K562 (cell line): ENCODE measurements around the gene ELK4. TPM values are rescaled to one million over a fixed set of nuclear protein-coding genes. Genes with fewer than 3 reads are reported as not detected.
A peak's percentile ranks its signal among the peaks of the same experiment; 100 is the strongest.

Experiments
- ATAC-seq: fragments of 200-7000 bp; cut with Tn5 transposase; 3 replicates; pipeline ENCODE4 v1.9.1; 2020; ENCODE audit warnings: moderate library complexity
- BruUV-seq: library from RNA; stranded (reverse); fragments of 400-500 nt; replicated peaks from 2 replicates; lab custom pipeline; 2021; lab: Mats Ljungman, UMichigan
- CTCF ChIA-PET: fragments of 300-600 bp; formaldehyde crosslinking; extraction: SDS; loops from one replicate; lab custom pipeline; 2021; ENCODE audit warnings: low intra/inter-chr PET ratio; lab: Yijun Ruan, JAX
- POLR2A ChIA-PET: fragments of 300-600, 350-650 bp; sonication (Branson Sonifier 250); formaldehyde crosslinking; extraction: SDS; loops from one replicate; lab custom pipeline; 2021; ENCODE audit warnings: antibody characterized with exemption, inconsistent platforms; lab: Yijun Ruan, JAX
- DNase-seq, 4 experiments: peaks; one replicate each; pipeline versions ENCODE4 v3.0.0 to v3.0.0-alpha.2; 2011 to 2018; ENCODE audit warnings: low spot score in 3 of 4, mixed read lengths in 3 of 4; ENCODE audit errors: extremely low read depth in 1 of 4
- FAIRE-seq: peaks from 2 replicates; lab custom pipeline; 2011; peaks lifted over from hg19 to GRCh38; lab: Jason Lieb, UNC
- H2AFZ ChIP-seq: 2 replicates; pipeline ENCODE4 v1.6.0; 2011; ENCODE audit warnings: low read depth, low read length, control low read depth, inconsistent platforms
- H3K27ac ChIP-seq: fragments of 200-600 bp; 3 replicates; pipeline ENCODE4 v1.8.0; 2011; ENCODE audit warnings: low read depth, mild to moderate bottlenecking, control low read depth, inconsistent platforms, low read length, moderate library complexity, mixed read lengths; ENCODE audit errors: extremely low read depth
- H3K27me3 ChIP-seq, 2 experiments: fragments of 300-600 bp in 1 of 2; 2 replicates in 1 of 2; 3 replicates in 1 of 2; pipeline versions ENCODE4 v1.6.0 to v1.8.0; 2011; ENCODE audit warnings: inconsistent platforms in 2 of 2, low read length in 2 of 2, mild to moderate bottlenecking in 1 of 2, mixed read lengths in 1 of 2, moderate library complexity in 1 of 2; ENCODE audit not compliant: control insufficient read depth in 2 of 2, insufficient read depth in 2 of 2
- H3K36me3 ChIP-seq: fragments of 300-600 bp; 3 replicates; pipeline ENCODE4 v1.8.0; 2011; ENCODE audit warnings: mild to moderate bottlenecking, low read length, inconsistent platforms; ENCODE audit not compliant: control insufficient read depth, insufficient read depth
- H3K4me1 ChIP-seq, 2 experiments: fragments of 200-600 bp in 1 of 2; replicated peaks in 1 of 2; 2 replicates in 1 of 2; 3 replicates in 1 of 2; pipeline versions ENCODE4 v1.5.1 to v1.8.0; 2011; ENCODE audit warnings: inconsistent platforms in 2 of 2, low read length in 2 of 2, mild to moderate bottlenecking in 1 of 2, mixed read lengths in 1 of 2, moderate library complexity in 1 of 2; ENCODE audit not compliant: control insufficient read depth in 2 of 2, insufficient read depth in 2 of 2
- H3K4me2 ChIP-seq: 2 replicates; pipeline ENCODE4 v1.6.1; 2011; ENCODE audit warnings: low read length, control low read depth, inconsistent platforms, mixed read lengths; ENCODE audit not compliant: insufficient read depth
- H3K4me3 ChIP-seq: fragments of 200-600 bp; sonication (generic), shearing (Covaris generic); 2 replicates; pipeline ENCODE4 v1.5.1; 2016; ENCODE audit warnings: control low read depth, inconsistent platforms
- H3K79me2 ChIP-seq: fragments of 200-600 bp; 3 replicates; pipeline ENCODE4 v1.8.0; 2011; ENCODE audit warnings: low read length, inconsistent platforms; ENCODE audit not compliant: control insufficient read depth, insufficient read depth
- H3K9ac ChIP-seq, 2 experiments: 2 replicates each; pipeline versions ENCODE4 v1.6.0 to v1.6.1; 2011; ENCODE audit warnings: low read depth in 2 of 2, low read length in 2 of 2, control low read depth in 1 of 2, inconsistent platforms in 1 of 2, mild to moderate bottlenecking in 1 of 2, mixed read lengths in 1 of 2; ENCODE audit not compliant: insufficient read depth in 1 of 2
- H3K9me1 ChIP-seq: one replicate; pipeline ENCODE4 v1.6.0; 2011; ENCODE audit warnings: inconsistent platforms, mild to moderate bottlenecking, low read length, moderate library complexity; ENCODE audit not compliant: control insufficient read depth, insufficient read depth
- H3K9me3 ChIP-seq: replicated peaks from 2 replicates; pipeline ENCODE4 v1.5.1; 2011; ENCODE audit warnings: low read depth, low read length, inconsistent platforms; ENCODE audit not compliant: control insufficient read depth, insufficient read depth
- H4K20me1 ChIP-seq: replicated peaks from 2 replicates; pipeline ENCODE4 v1.6.1; 2011; ENCODE audit warnings: low read length, inconsistent platforms, mixed read lengths; ENCODE audit not compliant: control insufficient read depth, insufficient read depth
- ARID2 ChIP-seq: fragments of 450-650 bp; IDR thresholded peaks from 2 replicates; pipeline ENCODE4 v1.6.1; 2017; ENCODE audit warnings: antibody characterized with exemption, mild to moderate bottlenecking
- DPF2 ChIP-seq: fragments of 450-650 bp; IDR thresholded peaks from 2 replicates; pipeline ENCODE4 v1.6.1; 2016
- ELF1 ChIP-seq: fragments of 200-800 bp; sonication (Bioruptor generic); IDR thresholded peaks from 2 replicates; pipeline ENCODE4 v1.6.1; 2016; ENCODE audit warnings: missing genetic modification characterization, missing compliant biosample characterization
- FOSL1 ChIP-seq: fragments of 200-800 bp; sonication (Bioruptor generic); conservative IDR thresholded peaks from 2 replicates; pipeline ENCODE4 v1.6.1; 2016; ENCODE audit warnings: missing genetic modification characterization, missing compliant biosample characterization
- HLTF ChIP-seq: fragments of 450-650 bp; IDR thresholded peaks from 2 replicates; pipeline ENCODE4 v1.6.1; 2016
- JUN ChIP-seq, 2 experiments: sonication (generic) in 1 of 2; formaldehyde crosslinking in 1 of 2; IDR thresholded peaks; 2 replicates each; pipeline versions ENCODE4 v1.6.1 to v1.8.0; 2012 to 2022; ENCODE audit warnings: borderline replicate concordance in 2 of 2, mild to moderate bottlenecking in 2 of 2, improper control_type of control experiment in 1 of 2, low read depth in 1 of 2, low read length in 1 of 2, missing genetic modification reagents in 1 of 2
- KAT2B ChIP-seq: IDR thresholded peaks from one replicate; pipeline ENCODE4 v1.6.1; 2012; ENCODE audit warnings: low read depth, mild to moderate bottlenecking, control low read depth, inconsistent platforms, low read length, moderate library complexity
- MTA2 ChIP-seq: fragments of 450-650 bp; IDR thresholded peaks from 2 replicates; pipeline ENCODE4 v1.6.1; 2016; ENCODE audit warnings: low read depth
- NONO ChIP-seq, 2 experiments: fragments of 200-400 bp in 1 of 2; fragments of 450-650 bp in 1 of 2; formaldehyde crosslinking in 1 of 2; IDR thresholded peaks; 2 replicates each; pipeline ENCODE4 v1.6.1; 2017; ENCODE audit warnings: low read depth in 2 of 2, mild to moderate bottlenecking in 2 of 2, moderate library complexity in 2 of 2, low read length in 1 of 2
- XRCC5 ChIP-seq: fragments of 200-400 bp; formaldehyde crosslinking; IDR thresholded peaks from 2 replicates; pipeline ENCODE4 v1.6.1; 2017; ENCODE audit warnings: low read depth, mild to moderate bottlenecking, low read length
- ZNF263 ChIP-seq: sonication (generic); formaldehyde crosslinking; IDR thresholded peaks from 2 replicates; pipeline ENCODE4 v1.8.0; 2022; ENCODE audit warnings: mild to moderate bottlenecking, missing genetic modification reagents, borderline replicate concordance
- ZNF583 ChIP-seq: fragments of 250-450 bp; sonication (Bioruptor Pico); IDR thresholded peaks from 2 replicates; pipeline ENCODE4 v1.4.0; 2020
- WGBS: fragments of 100-300 bp; shearing (Covaris generic); methylation state at CpG from one replicate; pipeline ENCODE4 v1.1.6; 2016; ENCODE audit warnings: low coverage, mixed read lengths; ENCODE audit not compliant: insufficient coverage; ENCODE audit errors: missing lambda C conversion rate; 5-methylcytosine and 5-hydroxymethylcytosine counted together
- in situ Hi-C: fragments of 300-500 bp; cut with MboI; formaldehyde crosslinking; loops from 4 replicates; pipeline ENCODE4 v1.15.0; 2018; ENCODE audit warnings: inconsistent platforms, mixed read lengths
- intact Hi-C: fragments of 100-400 bp; cut with micrococcal nuclease; formaldehyde crosslinking; loops from 2 replicates; pipeline ENCODE4 v1.14.2; 2022
- polyA plus RNA-seq, 8 experiments: library from polyadenylated mRNA; depleted of rRNA in 4 of 8; stranded (reverse) in 5 of 8; unstranded in 3 of 8; fragments of >200 nt; fragmentation: Nextera tagmentation in 2 of 8; fragmentation: Illumina TruSeq in 1 of 8; extraction: Ambion mirVana in 2 of 8; extraction: Trizol in 1 of 8; gene quantifications; 2 replicates each; pipeline versions ENCODE4 v1.2.1 to v1.2.3, GENCODE V29; 2011 to 2014; ENCODE audit warnings: inconsistent platforms in 1 of 8, missing spikeins in 1 of 8
- total RNA-seq, 7 experiments: library from RNA; depleted of rRNA in 6 of 7; stranded (reverse); fragments of >200 nt in 6 of 7; fragmentation: Illumina TruSeq in 2 of 7; extraction: Trizol in 2 of 7; gene quantifications; 2 replicates each; pipeline versions ENCODE4 v1.2.1 to v1.2.3, GENCODE V29; 2011 to 2021; ENCODE audit warnings: low replicate concordance in 1 of 7
- TF ChIP-seq, protein P1 (sequence below): sonication (generic); IDR thresholded peaks from 2 replicates; pipeline ENCODE4 v1.6.1; 2016
- TF ChIP-seq, protein P2 (sequence below): fragments of 250-450 bp; sonication (Bioruptor Pico); IDR thresholded peaks from 2 replicates; pipeline ENCODE4 v1.5.0; 2022; ENCODE audit warnings: mild to moderate bottlenecking
- TF ChIP-seq, protein P3 (sequence below): sonication (generic); formaldehyde crosslinking; IDR thresholded peaks from 2 replicates; pipeline ENCODE4 v1.8.0; 2022; ENCODE audit warnings: missing genetic modification reagents, mild to moderate bottlenecking, moderate library complexity, borderline replicate concordance
- TF ChIP-seq, protein P4 (sequence below): fragments of 450-650 bp; conservative IDR thresholded peaks from 2 replicates; pipeline ENCODE4 v1.6.1; 2016; ENCODE audit warnings: missing genetic modification characterization, low read depth, mild to moderate bottlenecking, missing compliant biosample characterization, moderate library complexity

The ELK4 gene
- total and polyA plus RNA-seq, 9 of the 15 experiments (the other 6 are each of a cell fraction or from before 2014, with no cell fraction given): 2.0 to 21.7 (median 9.2) TPM

DNA sequence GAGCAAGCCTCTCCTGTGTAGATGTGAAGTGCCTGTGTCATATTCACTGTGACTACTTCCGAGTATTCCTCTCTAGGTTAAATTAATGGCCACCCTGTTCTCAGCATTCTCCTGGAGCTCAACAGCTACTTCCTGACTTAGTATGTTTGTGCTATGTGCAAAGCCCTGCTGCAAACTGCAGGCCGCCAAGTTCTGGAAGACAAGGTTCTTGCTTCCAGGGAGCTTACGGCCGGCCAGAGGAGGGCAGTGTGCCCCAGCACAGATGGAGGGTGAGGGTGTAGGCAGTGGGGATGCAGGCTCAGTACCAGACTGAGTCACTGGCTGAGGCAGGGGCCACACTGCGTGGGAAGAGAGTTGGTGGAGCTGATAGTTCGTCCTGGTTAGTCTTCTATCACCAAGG, 43.2 kb downstream of the ELK4 start:
- WGBS: 20% methylated on average over 6 of the region's 6 CpGs
- CTCF ChIA-PET: interaction anchor here (0.6 to 8.2 kb wide), 5 partner anchors 43 to 193 kb away, joined by 3 to 166 read pairs (median 3); partner anchors contain the start of gene ELK4
- FAIRE-seq (peak; percentile 80), ATAC-seq (peak; percentile 66), DNase-seq (peak; percentile 65 to 71 (median 66))
- Histone ChIP-seq H3K9me1 (no peaks in the 10 kb centered on the region), H3K4me1 (peaks cover 3 to 9% of the 10 kb centered on the region in 2 experiments; a peak in 4 of 5 replicates), H3K9me3 (no peaks in the 10 kb centered on the region), H3K27me3 (peaks cover under 1 to 15% of the 10 kb centered on the region in 2 experiments; a peak in 4 of 5 replicates), H3K4me3 (no peak overlapping the region), H4K20me1 (no peaks in the 10 kb centered on the region; the same call in 1 of the 2 replicates), H3K4me2 (no peak overlapping the region), H3K79me2 (no peaks in the 10 kb centered on the region), H3K9ac (0 out of 4 replicates have a peak overlapping the region, but pooled peaks of 1 of the 2 experiments have one; percentile 24), H3K36me3 (no peaks in the 10 kb centered on the region), H3K27ac (no peak overlapping the region), H2AFZ (no peak overlapping the region)
- intact Hi-C loops: loop anchor here (1.0 to 2.0 kb wide), 2 partner anchors 60 to 123 kb away; no protein-coding TSS in a partner anchor
- in situ Hi-C loops: loop anchor here (5.0 kb wide), 1 partner anchor 69 kb away; no protein-coding TSS in a partner anchor
- POLR2A ChIA-PET: interaction anchor here (0.6 to 0.9 kb wide), 5 partner anchors 21 to 1571 kb away, joined by 3 to 4 read pairs (median 3); partner anchors contain the start of gene ELK4
- no TSS peak for BruUV-seq
- TF ChIP-seq ELF1 (tag) (no peak), JUN (IDR thresholded peaks at IDR 0.05; ENCODE audit: borderline replicate concordance, low read depth, low read length) (no peak), JUN (CRISPR knock-in tag; IDR thresholded peaks at IDR 0.05; ENCODE audit: borderline replicate concordance) (no peak), NONO (IDR thresholded peaks at IDR 0.05; ENCODE audit: low read depth in 2 of 2, low read length in 1 of 2) (no peak), DPF2 (0 out of 2 replicates have a peak, but pooled peaks have one; percentile 34), KAT2B (no peak), MTA2 (no peak), ZNF263 (CRISPR knock-in tag) (no peak), ZNF583 (CRISPR knock-in tag) (no peak), ARID2 (0 out of 2 replicates have a peak, but pooled peaks have one; percentile 12), FOSL1 (tag) (0 out of 2 replicates have a peak, but pooled peaks have one; percentile 24), XRCC5 (no peak), HLTF (no peak)
- TF ChIP-seq, protein P1, sequence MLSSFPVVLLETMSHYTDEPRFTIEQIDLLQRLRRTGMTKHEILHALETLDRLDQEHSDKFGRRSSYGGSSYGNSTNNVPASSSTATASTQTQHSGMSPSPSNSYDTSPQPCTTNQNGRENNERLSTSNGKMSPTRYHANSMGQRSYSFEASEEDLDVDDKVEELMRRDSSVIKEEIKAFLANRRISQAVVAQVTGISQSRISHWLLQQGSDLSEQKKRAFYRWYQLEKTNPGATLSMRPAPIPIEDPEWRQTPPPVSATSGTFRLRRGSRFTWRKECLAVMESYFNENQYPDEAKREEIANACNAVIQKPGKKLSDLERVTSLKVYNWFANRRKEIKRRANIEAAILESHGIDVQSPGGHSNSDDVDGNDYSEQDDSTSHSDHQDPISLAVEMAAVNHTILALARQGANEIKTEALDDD: peak; percentile 89; the same call in 1 of the 2 replicates
- TF ChIP-seq, protein P2, sequence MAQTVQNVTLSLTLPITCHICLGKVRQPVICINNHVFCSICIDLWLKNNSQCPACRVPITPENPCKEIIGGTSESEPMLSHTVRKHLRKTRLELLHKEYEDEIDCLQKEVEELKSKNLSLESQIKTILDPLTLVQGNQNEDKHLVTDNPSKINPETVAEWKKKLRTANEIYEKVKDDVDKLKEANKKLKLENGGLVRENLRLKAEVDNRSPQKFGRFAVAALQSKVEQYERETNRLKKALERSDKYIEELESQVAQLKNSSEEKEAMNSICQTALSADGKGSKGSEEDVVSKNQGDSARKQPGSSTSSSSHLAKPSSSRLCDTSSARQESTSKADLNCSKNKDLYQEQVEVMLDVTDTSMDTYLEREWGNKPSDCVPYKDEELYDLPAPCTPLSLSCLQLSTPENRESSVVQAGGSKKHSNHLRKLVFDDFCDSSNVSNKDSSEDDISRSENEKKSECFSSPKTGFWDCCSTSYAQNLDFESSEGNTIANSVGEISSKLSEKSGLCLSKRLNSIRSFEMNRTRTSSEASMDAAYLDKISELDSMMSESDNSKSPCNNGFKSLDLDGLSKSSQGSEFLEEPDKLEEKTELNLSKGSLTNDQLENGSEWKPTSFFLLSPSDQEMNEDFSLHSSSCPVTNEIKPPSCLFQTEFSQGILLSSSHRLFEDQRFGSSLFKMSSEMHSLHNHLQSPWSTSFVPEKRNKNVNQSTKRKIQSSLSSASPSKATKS: no peak
- TF ChIP-seq, protein P3, sequence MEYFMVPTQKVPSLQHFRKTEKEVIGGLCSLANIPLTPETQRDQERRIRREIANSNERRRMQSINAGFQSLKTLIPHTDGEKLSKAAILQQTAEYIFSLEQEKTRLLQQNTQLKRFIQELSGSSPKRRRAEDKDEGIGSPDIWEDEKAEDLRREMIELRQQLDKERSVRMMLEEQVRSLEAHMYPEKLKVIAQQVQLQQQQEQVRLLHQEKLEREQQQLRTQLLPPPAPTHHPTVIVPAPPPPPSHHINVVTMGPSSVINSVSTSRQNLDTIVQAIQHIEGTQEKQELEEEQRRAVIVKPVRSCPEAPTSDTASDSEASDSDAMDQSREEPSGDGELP (CRISPR knock-in tag): peak; percentile 53; the same call in 1 of the 2 replicates
- TF ChIP-seq, protein P4, sequence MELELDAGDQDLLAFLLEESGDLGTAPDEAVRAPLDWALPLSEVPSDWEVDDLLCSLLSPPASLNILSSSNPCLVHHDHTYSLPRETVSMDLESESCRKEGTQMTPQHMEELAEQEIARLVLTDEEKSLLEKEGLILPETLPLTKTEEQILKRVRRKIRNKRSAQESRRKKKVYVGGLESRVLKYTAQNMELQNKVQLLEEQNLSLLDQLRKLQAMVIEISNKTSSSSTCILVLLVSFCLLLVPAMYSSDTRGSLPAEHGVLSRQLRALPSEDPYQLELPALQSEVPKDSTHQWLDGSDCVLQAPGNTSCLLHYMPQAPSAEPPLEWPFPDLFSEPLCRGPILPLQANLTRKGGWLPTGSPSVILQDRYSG (tag): no peak
